ENCODE results near the gene TNS3.
"Not testable (repeated sequence)": the region's sequence is repeated elsewhere in the genome, so short reads cannot be mapped to it uniquely, and the experiment has no call there.

TNS3 gene

GRCh38 chr7:47581804-47582763, at the start of gene TNS3:
TNS3 (minus strand) TSS chr7:47582111; CDS start chr7:47439636, 142,475 bp downstream.
- peak in 1 of 2 donors; percentile 23 for DNase-seq

GRCh38 chr7:47631711-47632110, 49.8 kb upstream of the TNS3 start:
- DNase-seq: no peak

- no peak for DNase-seq
Observed at GRCh38 chr7:47627580-47628283, 45.8 kb upstream of the TNS3 start.

- no peak for DNase-seq
Observed at GRCh38 chr7:47625861-47626715, 44.2 kb upstream of the TNS3 start.

- no peak for DNase-seq
Observed at GRCh38 chr7:47624689-47625088, 42.8 kb upstream of the TNS3 start.

GRCh38 chr7:47622946-47623640, 41.2 kb upstream of the TNS3 start:
- DNase-seq: no peak

- no peak for DNase-seq
Observed at GRCh38 chr7:47622586-47622945, 40.7 kb upstream of the TNS3 start.

- no peak for DNase-seq
Observed at GRCh38 chr7:47621979-47622561, 40.2 kb upstream of the TNS3 start.

GRCh38 chr7:47621347-47621746, 39.4 kb upstream of the TNS3 start:
- DNase-seq: no peak

GRCh38 chr7:47619806-47620205, 37.9 kb upstream of the TNS3 start:
- DNase-seq: no peak

GRCh38 chr7:47617131-47617530, 35.2 kb upstream of the TNS3 start:
- DNase-seq: no peak

GRCh38 chr7:47614450-47614849, 32.5 kb upstream of the TNS3 start:
- no peak for DNase-seq

- no peak for DNase-seq
Observed at GRCh38 chr7:47611045-47611511, 29.2 kb upstream of the TNS3 start.

GRCh38 chr7:47610506-47611044, 28.7 kb upstream of the TNS3 start:
- DNase-seq: no peak

- DNase-seq: no peak
Observed at GRCh38 chr7:47609803-47610452, 28.0 kb upstream of the TNS3 start.

GRCh38 chr7:47606593-47607046, 24.7 kb upstream of the TNS3 start:
- not testable (repeated sequence) for DNase-seq

GRCh38 chr7:47605816-47606575, 24.1 kb upstream of the TNS3 start:
- DNase-seq: no peak

GRCh38 chr7:47604496-47604890, 22.6 kb upstream of the TNS3 start:
- no peak for DNase-seq

GRCh38 chr7:47603514-47604255, 21.8 kb upstream of the TNS3 start:
- not testable (repeated sequence) for DNase-seq

All from CD4-positive, alpha-beta T cell treated with Interleukin-4 for 1 hour (primary cell).